IPS-18a (cell line): ENCODE data around the gene LCE3B.

Experiments
- H3K27ac ChIP-seq: one replicate; pipeline ENCODE4 v1.5.1; 2013; ENCODE audit warnings: low read length
- H3K27me3 ChIP-seq: one replicate; pipeline ENCODE4 v1.6.1; 2013; ENCODE audit warnings: mild to moderate bottlenecking, low read length; ENCODE audit not compliant: control insufficient read depth, insufficient read depth
- H3K36me3 ChIP-seq: one replicate; pipeline ENCODE4 v1.6.1; 2013; ENCODE audit warnings: low read depth, low read length; ENCODE audit not compliant: control insufficient read depth
- H3K4me1 ChIP-seq: one replicate; pipeline ENCODE4 v1.6.1; 2013; ENCODE audit warnings: low read depth, low read length; ENCODE audit not compliant: control insufficient read depth
- H3K4me3 ChIP-seq: one replicate; pipeline ENCODE4 v1.5.1; 2013; ENCODE audit warnings: low read length
- H3K9ac ChIP-seq: one replicate; pipeline ENCODE4 v1.6.1; 2013; ENCODE audit warnings: mild to moderate bottlenecking, low read length, moderate library complexity
- H3K9me3 ChIP-seq: one replicate; pipeline ENCODE4 v1.6.1; 2013; ENCODE audit warnings: low read depth, low read length; ENCODE audit not compliant: control insufficient read depth

LCE3B gene

GRCh38 chr1:152663098-152663497 lies 49.5 kb downstream of the LCE3B start, which contains the start of gene LCE2D:
Gene LCE2D (plus strand): TSS chr1:152663380. CDS start chr1:152664106, 726 bp downstream.
- Histone ChIP-seq H3K4me1 (no peaks in the 10 kb centered on the region), H3K9me3 (peaks cover 71% of the 10 kb centered on the region)

More at GRCh38 chr1:152663098-152663497, 49.5 kb downstream of the LCE3B start, which contains the start of gene LCE2D:
- Histone ChIP-seq H3K9ac (no peak within 1 kb of the TSS), H3K36me3 (no peaks in the 10 kb centered on the region), H3K27ac (no peak within 1 kb of the TSS), H3K27me3 (no peaks in the 10 kb centered on the region), H3K4me3 (no peak within 1 kb of the TSS)
